ENCODE data around the gene FSCN2.

DNA sequence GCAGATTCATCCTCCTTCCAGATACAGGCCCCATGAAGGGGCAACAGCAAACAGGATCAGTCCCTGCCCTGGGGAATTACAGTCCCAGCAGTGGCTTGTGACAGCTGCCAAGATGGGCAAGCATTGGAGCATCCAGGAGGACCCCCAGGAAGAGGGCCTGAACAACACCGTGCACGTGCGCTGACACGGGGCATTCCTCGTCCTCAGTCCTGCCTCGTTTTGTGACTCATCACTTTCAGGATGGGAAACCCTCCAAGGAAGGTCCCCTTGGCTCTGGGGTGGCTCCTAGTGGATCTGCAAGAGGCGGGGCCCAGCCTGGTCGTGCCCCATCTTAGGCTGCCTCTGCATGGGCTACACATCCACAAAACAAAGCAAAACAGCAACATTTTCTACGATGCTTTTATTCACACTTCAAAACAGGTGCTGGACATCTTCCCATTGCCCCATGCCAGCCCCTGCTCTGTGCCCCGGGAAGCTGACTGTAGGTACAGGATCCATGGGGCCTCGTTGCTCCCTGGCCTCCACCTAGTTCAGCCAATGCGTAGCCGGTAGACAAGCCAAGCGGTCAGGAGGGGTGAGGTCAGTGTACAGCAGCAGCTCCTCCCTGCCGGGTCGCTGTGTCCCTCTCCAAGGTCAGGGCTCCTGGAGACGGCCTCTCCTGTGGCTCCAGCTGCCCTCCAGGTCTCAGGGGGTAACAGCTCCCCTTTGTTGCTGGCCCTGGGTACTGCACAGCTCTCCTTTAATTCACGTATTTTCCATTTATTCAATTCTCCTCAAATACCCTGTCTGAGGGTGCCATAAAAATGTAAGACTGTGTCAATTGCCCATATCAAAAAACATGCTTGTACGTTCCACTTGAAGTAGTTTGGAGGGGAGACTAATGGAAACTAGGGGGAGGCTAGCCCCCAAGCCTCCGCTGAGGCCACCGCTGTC, 47.8 kb upstream of the FSCN2 start:
- no peak for TF ChIP-seq POLR2A (IDR thresholded peaks at IDR 0.05)
- TF ChIP-seq CTCF (IDR thresholded peaks at IDR 0.05 in 4 of 5, conservative IDR thresholded peaks at IDR 0.05 in 1 of 5) = no peak
